B cell (primary cell): Measurements from ENCODE around the gene ARFIP2. TPM values are rescaled to one million over a fixed set of nuclear protein-coding genes. Genes with fewer than 3 reads are reported as not detected.

Experiments
- ATAC-seq: fragments of 200-7000 bp; cut with Tn5 transposase; one replicate; pipeline ENCODE4 v1.10.0; 2021; ENCODE audit warnings: low read depth, mild to moderate bottlenecking, moderate number of reproducible peaks, moderate library complexity
- CTCF ChIA-PET: fragments of 350-600 bp; sonication (Branson Sonifier 250); formaldehyde crosslinking; loops from one replicate; lab custom pipeline; 2021; ENCODE audit warnings: antibody characterized with exemption, inconsistent platforms; lab: Charles Lee
- POLR2A ChIA-PET: fragments of 350-600 bp; sonication (Branson Sonifier 250); formaldehyde crosslinking; loops from one replicate; lab custom pipeline; 2021; ENCODE audit warnings: antibody characterized with exemption; lab: Charles Lee
- DNase-seq: peaks from one replicate; pipeline ENCODE4 v3.0.0; 2013
- H2AFZ ChIP-seq: 2 replicates; pipeline ENCODE4 v1.6.1; 2012; ENCODE audit warnings: mild to moderate bottlenecking, low read depth, low read length; ENCODE audit not compliant: insufficient read depth, poor library complexity, severe bottlenecking
- H3K27ac ChIP-seq, 2 donors: 1 replicate in 1 of 2; 2 replicates in 1 of 2; pipeline ENCODE4 v1.5.1; 2012 to 2013; ENCODE audit warnings: low read length in 2 of 2, mild to moderate bottlenecking in 2 of 2, moderate library complexity in 1 of 2
- H3K27me3 ChIP-seq, 4 experiments: fragments of 200-600 bp in 1 of 4; sonication (generic) in 1 of 4; replicated peaks in 1 of 4; 1 replicate in 2 of 4; 2 replicates in 2 of 4; pipeline versions ENCODE4 v1.6.1 to v1.7.0; 2013 to 2016; ENCODE audit warnings: low read length in 3 of 4, mild to moderate bottlenecking in 2 of 4, mixed read lengths in 1 of 4, moderate library complexity in 1 of 4; ENCODE audit not compliant: insufficient read depth in 4 of 4, control insufficient read depth in 3 of 4; ENCODE audit errors: control extremely low read depth in 1 of 4
- H3K36me3 ChIP-seq, 2 experiments: replicated peaks in 1 of 2; 1 replicate in 1 of 2; 2 replicates in 1 of 2; pipeline versions ENCODE4 v1.6.1 to v1.7.1; 2013; ENCODE audit warnings: low read length in 1 of 2; ENCODE audit not compliant: insufficient read depth in 2 of 2, control insufficient read depth in 1 of 2; ENCODE audit errors: control extremely low read depth in 1 of 2, extremely low read depth in 1 of 2
- H3K4me1 ChIP-seq, 2 donors: fragments of 200-600 bp in 1 of 2; sonication (generic) in 1 of 2; 1 replicate in 1 of 2; 2 replicates in 1 of 2; pipeline versions ENCODE4 v1.5.1 to v1.6.1; 2013 to 2017; ENCODE audit warnings: low read length in 2 of 2; ENCODE audit not compliant: control insufficient read depth in 2 of 2, insufficient read depth in 2 of 2
- H3K4me2 ChIP-seq: replicated peaks from 2 replicates; pipeline ENCODE3; 2012; ENCODE audit warnings: mild to moderate bottlenecking, low read depth, low read length; ENCODE audit not compliant: poor library complexity, severe bottlenecking
- H3K4me3 ChIP-seq, 5 experiments: fragments of 200-600 bp in 1 of 5; sonication (generic) in 1 of 5; 1 replicate in 3 of 5; 2 replicates in 2 of 5; pipeline versions ENCODE4 v1.5.1 to v1.7.0; 2011 to 2016; ENCODE audit warnings: low read length in 4 of 5, mild to moderate bottlenecking in 4 of 5, low read depth in 2 of 5, control low read depth in 1 of 5, moderate library complexity in 1 of 5; ENCODE audit not compliant: insufficient read depth in 1 of 5; ENCODE audit errors: control extremely low read depth in 1 of 5, extremely low read depth in 1 of 5
- H3K79me2 ChIP-seq: fragments of 200-600 bp; sonication (generic); one replicate; pipeline ENCODE4 v1.6.0; 2016; ENCODE audit warnings: low read length; ENCODE audit not compliant: control insufficient read depth, insufficient read depth
- H3K9ac ChIP-seq: fragments of 200-600 bp; sonication (generic); 2 replicates; pipeline ENCODE4 v1.6.1; 2017; ENCODE audit warnings: mild to moderate bottlenecking, low read length, moderate library complexity
- H3K9me3 ChIP-seq, 3 donors: one replicate each; pipeline versions ENCODE4 v1.6.1 to v1.7.1; 2013; ENCODE audit warnings: low read length in 2 of 3; ENCODE audit not compliant: control insufficient read depth in 2 of 3, insufficient read depth in 1 of 3; ENCODE audit errors: control extremely low read depth in 1 of 3
- H4K20me1 ChIP-seq: 2 replicates; pipeline ENCODE4 v1.6.0; 2012; ENCODE audit warnings: mild to moderate bottlenecking, low read length; ENCODE audit not compliant: insufficient read depth, control insufficient read depth, poor library complexity, severe bottlenecking
- H3K27ac Mint-ChIP-seq: one replicate; pipeline ENCODE4 v1.8.0; 2021; ENCODE audit warnings: mixed read lengths
- H3K27me3 Mint-ChIP-seq: one replicate; pipeline ENCODE4 v1.8.0; 2021; ENCODE audit warnings: mixed read lengths
- H3K4me1 Mint-ChIP-seq: one replicate; pipeline ENCODE4 v1.8.0; 2021; ENCODE audit warnings: mixed read lengths
- H3K4me3 Mint-ChIP-seq: one replicate; pipeline ENCODE4 v1.8.0; 2021; ENCODE audit warnings: mixed read lengths
- H3K9me3 Mint-ChIP-seq: one replicate; pipeline ENCODE4 v1.8.0; 2022; ENCODE audit warnings: mixed read lengths; ENCODE audit not compliant: insufficient read depth
- CTCF ChIP-seq: fragments of 200-600 bp; IDR thresholded peaks from one replicate; pipeline ENCODE4 v1.8.0; 2022; ENCODE audit warnings: antibody characterized with exemption, mild to moderate bottlenecking
- EZH2 ChIP-seq: IDR thresholded peaks from 2 replicates; pipeline ENCODE4 v1.6.1; 2012; ENCODE audit warnings: borderline replicate concordance, low read depth, mild to moderate bottlenecking, moderate library complexity, low read length; ENCODE audit not compliant: insufficient read depth, poor library complexity, severe bottlenecking
- WGBS: methylation state at CpG from one replicate; pipeline ENCODE4 v1.1.5; 2013; ENCODE audit warnings: missing lambda C conversion rate; ENCODE audit not compliant: insufficient coverage; 5-methylcytosine and 5-hydroxymethylcytosine counted together
- intact Hi-C: fragments of 100-400 bp; cut with micrococcal nuclease; formaldehyde crosslinking; loops from one replicate; pipeline ENCODE4 v1.10.0; 2022
- polyA plus RNA-seq: library from polyadenylated mRNA; depleted of rRNA; stranded (reverse); fragments of >200 nt; gene quantifications from 2 replicates; pipeline ENCODE4 v1.2.3, GENCODE V29; 2012
- total RNA-seq, 2 donors: library from RNA; stranded (reverse); fragments of 120-200 nt in 1 of 2; gene quantifications; 1 replicate in 1 of 2; 2 replicates in 1 of 2; pipeline versions ENCODE4 v1.2.3 to v1.2.4, GENCODE V29; 2013 to 2022

ARFIP2 gene
- total and polyA plus RNA-seq, 2 donors (not counting 1 experiment from before 2014, with no cell fraction given): 47.5 to 54.5 TPM

GRCh38 chr11:6489306-6489705, 8.2 kb upstream of the ARFIP2 start:
- Mint-ChIP-seq H3K27me3 (no peaks in the 10 kb centered on the region), H3K4me1 (no peaks in the 10 kb centered on the region), H3K27ac (no peak overlapping the region), H3K4me3 (no peak overlapping the region), H3K9me3 (no peaks in the 10 kb centered on the region)
- H2AFZ ChIP-seq: no peak overlapping the region
- no peaks in the 10 kb centered on the region for H3K27me3 ChIP-seq
- intact Hi-C loops: loop anchor here (10.0 kb wide), 1 partner anchor 805 kb away; the partner anchor contains the start of genes TRIM22 and TRIM5
- no peaks in the 10 kb centered on the region for H3K9me3 ChIP-seq
- ChIA-PET CTCF (interaction anchor here (0.8 to 6.6 kb wide), 4 partner anchors 8 to 249 kb away, joined by 3 to 27 read pairs (median 6); partner anchors contain the start of genes ARFIP2 and TIMM10B), POLR2A (no interaction called here)
- H3K79me2 ChIP-seq: peaks cover 41% of the 10 kb centered on the region
- H3K4me3 ChIP-seq: no peak overlapping the region
- H3K27ac ChIP-seq: no peak overlapping the region
- H3K4me2 ChIP-seq: no peak overlapping the region
- no peaks in the 10 kb centered on the region for H4K20me1 ChIP-seq
- no peak for DNase-seq
- 100% methylated on average over 2 of the region's 4 CpGs for WGBS
- ATAC-seq: no peak
- H3K9ac ChIP-seq: no peak overlapping the region
- peaks cover 1 to 41% of the 10 kb centered on the region in 2 experiments for H3K36me3 ChIP-seq
- H3K4me1 ChIP-seq: no peaks in the 10 kb centered on the region
- TF ChIP-seq EZH2 (no peak), CTCF (no peak)

DNA sequence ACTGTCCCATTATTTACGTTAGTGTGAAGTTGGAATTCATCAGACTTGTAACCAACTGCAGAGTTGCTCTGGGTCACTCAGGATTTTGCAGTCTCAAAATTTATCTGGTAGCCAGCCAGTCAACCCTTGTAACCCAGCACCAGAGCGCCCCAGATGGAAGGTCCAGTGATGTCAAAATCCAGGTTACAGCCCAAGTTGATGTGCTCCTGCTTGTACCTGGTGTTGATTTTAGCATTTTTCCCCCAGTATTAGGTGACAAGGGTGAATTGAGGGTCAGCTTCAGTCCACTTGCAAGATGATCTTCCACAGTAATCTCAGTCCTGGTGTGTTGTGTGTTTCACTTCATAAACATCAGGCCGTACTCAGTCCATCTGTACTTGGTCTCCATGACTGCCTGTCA, 7.7 kb upstream of the ARFIP2 start:
- Mint-ChIP-seq H3K9me3 (no peaks in the 10 kb centered on the region), H3K27ac (no peak overlapping the region), H3K4me1 (no peaks in the 10 kb centered on the region), H3K27me3 (no peaks in the 10 kb centered on the region), H3K4me3 (no peak overlapping the region)
- H3K9ac ChIP-seq: no peak overlapping the region
- 100% methylated on average over 3 of the region's 3 CpGs for WGBS
- ChIA-PET POLR2A (no interaction called here), CTCF (interaction anchor here (0.8 to 6.6 kb wide), 2 partner anchors 110 to 249 kb away, joined by 3 to 27 read pairs; no protein-coding TSS in a partner anchor)
- ATAC-seq (no peak), DNase-seq (no peak)
- H3K36me3 ChIP-seq: peaks cover 1 to 41% of the 10 kb centered on the region in 2 experiments
- no peak overlapping the region for H3K4me2 ChIP-seq
- no peak overlapping the region for H3K27ac ChIP-seq
- intact Hi-C loops: loop anchor here (10.0 kb wide), 1 partner anchor 804 kb away; the partner anchor contains the start of genes TRIM22 and TRIM5
- H2AFZ ChIP-seq: no peak overlapping the region
- H3K79me2 ChIP-seq: peaks cover 37% of the 10 kb centered on the region
- TF ChIP-seq EZH2: no peak
- no peak for TF ChIP-seq CTCF
- no peak overlapping the region for H3K4me3 ChIP-seq
- H3K9me3 ChIP-seq: no peaks in the 10 kb centered on the region
- H3K4me1 ChIP-seq: no peaks in the 10 kb centered on the region
- H3K27me3 ChIP-seq: no peaks in the 10 kb centered on the region
- H4K20me1 ChIP-seq: no peaks in the 10 kb centered on the region
